Large intestine (tissue), 3 donors: ENCODE measurements around the gene TMEM87A. TPM values are rescaled to one million over a fixed set of nuclear protein-coding genes. Genes with fewer than 3 reads are reported as not detected.

Experiments used
- DNase-seq, 2 donors: peaks; one replicate each; pipeline versions ENCODE4 v3.0.0 to v3.0.0-alpha.2; 2013
- H3K27ac ChIP-seq: one replicate; pipeline ENCODE4 v1.5.1; 2013; ENCODE audit warnings: low read length
- H3K27me3 ChIP-seq: 2 replicates; pipeline ENCODE4 v1.6.1; 2013; ENCODE audit warnings: low read length; ENCODE audit not compliant: control insufficient read depth, insufficient read depth
- H3K36me3 ChIP-seq: 2 replicates; pipeline ENCODE4 v1.6.1; 2013; ENCODE audit warnings: low read length; ENCODE audit not compliant: control insufficient read depth, insufficient read depth
- H3K4me1 ChIP-seq: one replicate; pipeline ENCODE4 v1.6.1; 2013; ENCODE audit warnings: low read length; ENCODE audit not compliant: control insufficient read depth, insufficient read depth
- H3K4me3 ChIP-seq: one replicate; pipeline ENCODE4 v1.5.1; 2013; ENCODE audit warnings: low read length
- H3K9me3 ChIP-seq: one replicate; pipeline ENCODE4 v1.6.1; 2013; ENCODE audit warnings: mild to moderate bottlenecking, low read depth, low read length, moderate library complexity; ENCODE audit not compliant: control insufficient read depth
- WGBS: methylation state at CpG from one replicate; pipeline ENCODE4 v1.1.5; 2013; ENCODE audit warnings: low lambda C conversion rate; ENCODE audit not compliant: insufficient coverage; 5-methylcytosine and 5-hydroxymethylcytosine counted together
- polyA plus RNA-seq: library from polyadenylated mRNA; unstranded; fragments of 120-200 nt; gene quantifications from one replicate; pipeline ENCODE4 v1.2.1, GENCODE V29; 2013

TMEM87A gene
- polyA plus RNA-seq, 1 donor: 55.9 TPM

GRCh38 chr15:42207674-42208579, 65.3 kb downstream of the TMEM87A start, which contains the start of gene VPS39:
VPS39 (minus strand) TSS chr15:42208304; CDS start chr15:42208153, 151 bp downstream.
- H3K9me3 ChIP-seq: no peaks in the 10 kb centered on the region
- H3K36me3 ChIP-seq: peaks cover 29% of the 10 kb centered on the region
- no peaks in the 10 kb centered on the region for H3K27me3 ChIP-seq
- peaks cover 7% of the 10 kb centered on the region for H3K4me1 ChIP-seq
- WGBS: no CpG with 5 or more reads among the region's 45 CpGs
- peak; percentile 78 to 91 for DNase-seq
- peak within 1 kb of the TSS; percentile 43 for H3K27ac ChIP-seq
- peak within 1 kb of the TSS; percentile 88 for H3K4me3 ChIP-seq

GRCh38 chr15:42206406-42206805, 66.8 kb downstream of the TMEM87A start:
- Histone ChIP-seq H3K27ac (no peak overlapping the region), H3K4me3 (no peak overlapping the region), H3K9me3 (no peaks in the 10 kb centered on the region), H3K4me1 (peaks cover 7% of the 10 kb centered on the region), H3K36me3 (peaks cover 21% of the 10 kb centered on the region), H3K27me3 (no peaks in the 10 kb centered on the region)
- 83% methylated on average over 1 of the region's 4 CpGs for WGBS
- no peak for DNase-seq

- H3K4me3 ChIP-seq: no peak overlapping the region
- peaks cover 7% of the 10 kb centered on the region for H3K4me1 ChIP-seq
- 100% methylated on average over 1 of the region's 3 CpGs for WGBS
- DNase-seq: no peak
- no peaks in the 10 kb centered on the region for H3K9me3 ChIP-seq
- no peak overlapping the region for H3K27ac ChIP-seq
- H3K36me3 ChIP-seq: peaks cover 21% of the 10 kb centered on the region
- no peaks in the 10 kb centered on the region for H3K27me3 ChIP-seq
Observed at GRCh38 chr15:42203891-42204290, 69.3 kb downstream of the TMEM87A start.

- H3K9me3 ChIP-seq: no peaks in the 10 kb centered on the region
- 79% methylated on average over 2 of the region's 2 CpGs for WGBS
- no peaks in the 10 kb centered on the region for H3K27me3 ChIP-seq
- no peak overlapping the region for H3K4me3 ChIP-seq
- no peak overlapping the region for H3K27ac ChIP-seq
- H3K4me1 ChIP-seq: peaks cover 7% of the 10 kb centered on the region
- H3K36me3 ChIP-seq: peaks cover 28% of the 10 kb centered on the region
- no peak for DNase-seq
Observed at GRCh38 chr15:42202653-42203052, 70.6 kb downstream of the TMEM87A start.

GRCh38 chr15:42201801-42202200, 71.4 kb downstream of the TMEM87A start:
- H3K4me1 ChIP-seq: peaks cover 4% of the 10 kb centered on the region
- WGBS: no CpG with 5 or more reads among the region's 1 CpG
- H3K27me3 ChIP-seq: no peaks in the 10 kb centered on the region
- peaks cover 33% of the 10 kb centered on the region for H3K36me3 ChIP-seq
- H3K9me3 ChIP-seq: no peaks in the 10 kb centered on the region
- no peak overlapping the region for H3K27ac ChIP-seq
- no peak overlapping the region for H3K4me3 ChIP-seq
- no peak for DNase-seq

GRCh38 chr15:42199126-42199525, 74.1 kb downstream of the TMEM87A start:
- no peaks in the 10 kb centered on the region for H3K4me1 ChIP-seq
- H3K27me3 ChIP-seq: no peaks in the 10 kb centered on the region
- H3K36me3 ChIP-seq: peaks cover 36% of the 10 kb centered on the region
- no peaks in the 10 kb centered on the region for H3K9me3 ChIP-seq
- no peak overlapping the region for H3K27ac ChIP-seq
- no peak for DNase-seq
- WGBS: 100% methylated on average over 1 of the region's 5 CpGs
- H3K4me3 ChIP-seq: no peak overlapping the region

- peaks cover 31% of the 10 kb centered on the region for H3K36me3 ChIP-seq
- no peak overlapping the region for H3K4me3 ChIP-seq
- WGBS: no CpG with 5 or more reads among the region's 1 CpG
- H3K4me1 ChIP-seq: no peaks in the 10 kb centered on the region
- no peak for DNase-seq
- no peaks in the 10 kb centered on the region for H3K27me3 ChIP-seq
- no peaks in the 10 kb centered on the region for H3K9me3 ChIP-seq
- no peak overlapping the region for H3K27ac ChIP-seq
Observed at GRCh38 chr15:42198516-42198915, 74.7 kb downstream of the TMEM87A start.

GRCh38 chr15:42194513-42194912, 78.7 kb downstream of the TMEM87A start:
- Histone ChIP-seq H3K27ac (no peak overlapping the region), H3K27me3 (no peaks in the 10 kb centered on the region), H3K9me3 (no peaks in the 10 kb centered on the region), H3K4me3 (no peak overlapping the region), H3K36me3 (peaks cover 41% of the 10 kb centered on the region), H3K4me1 (no peaks in the 10 kb centered on the region)
- no CpG with 5 or more reads among the region's 5 CpGs for WGBS
- no peak for DNase-seq

GRCh38 chr15:42193383-42193782, 79.8 kb downstream of the TMEM87A start:
- Histone ChIP-seq H3K27ac (no peak overlapping the region), H3K9me3 (no peaks in the 10 kb centered on the region), H3K36me3 (peaks cover 38% of the 10 kb centered on the region), H3K4me1 (no peaks in the 10 kb centered on the region), H3K4me3 (no peak overlapping the region), H3K27me3 (no peaks in the 10 kb centered on the region)
- 94% methylated on average over 3 of the region's 3 CpGs for WGBS
- no peak for DNase-seq

GRCh38 chr15:42191610-42192346, 81.5 kb downstream of the TMEM87A start:
- Histone ChIP-seq H3K9me3 (no peaks in the 10 kb centered on the region), H3K4me1 (no peaks in the 10 kb centered on the region), H3K4me3 (no peak overlapping the region), H3K36me3 (peaks cover 46% of the 10 kb centered on the region), H3K27ac (no peak overlapping the region), H3K27me3 (no peaks in the 10 kb centered on the region)
- no CpG with 5 or more reads among the region's 8 CpGs for WGBS
- DNase-seq: no peak
